HG02571 (cell line): ENCODE results near the gene C5AR1.
"Not testable (repeated sequence)": the region's sequence is repeated elsewhere in the genome, so short reads cannot be mapped to it uniquely, and the experiment has no call there.

Source experiments
- ATAC-seq: cut with Tn5 transposase; IDR thresholded peaks from one replicate; pipeline ENCODE4 v1.9.1; 2021; ENCODE audit warnings: mild to moderate bottlenecking, moderate library complexity; ENCODE audit not compliant: unreplicated experiment

The C5AR1 gene

DNA sequence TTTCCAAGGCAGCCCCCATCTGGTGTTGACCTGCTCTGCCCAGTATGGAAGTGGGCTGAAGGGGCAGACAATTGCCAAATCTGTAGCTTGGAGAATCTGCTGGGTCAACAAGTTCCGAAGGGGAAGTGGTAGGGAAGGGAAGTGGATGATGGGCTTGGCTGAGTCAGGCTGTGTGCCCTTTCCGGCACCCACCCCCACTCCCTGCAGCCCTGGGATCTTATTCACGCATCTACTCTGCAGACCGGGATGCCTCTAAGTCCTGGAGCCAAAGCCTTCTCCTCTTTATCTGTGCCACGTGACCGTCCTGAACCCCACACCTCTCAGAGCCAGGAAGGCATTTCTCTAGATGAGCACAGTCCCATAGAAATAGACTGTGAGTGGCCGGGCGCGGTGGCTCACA, 14.8 kb downstream of the C5AR1 start:
- no peak for ATAC-seq

DNA sequence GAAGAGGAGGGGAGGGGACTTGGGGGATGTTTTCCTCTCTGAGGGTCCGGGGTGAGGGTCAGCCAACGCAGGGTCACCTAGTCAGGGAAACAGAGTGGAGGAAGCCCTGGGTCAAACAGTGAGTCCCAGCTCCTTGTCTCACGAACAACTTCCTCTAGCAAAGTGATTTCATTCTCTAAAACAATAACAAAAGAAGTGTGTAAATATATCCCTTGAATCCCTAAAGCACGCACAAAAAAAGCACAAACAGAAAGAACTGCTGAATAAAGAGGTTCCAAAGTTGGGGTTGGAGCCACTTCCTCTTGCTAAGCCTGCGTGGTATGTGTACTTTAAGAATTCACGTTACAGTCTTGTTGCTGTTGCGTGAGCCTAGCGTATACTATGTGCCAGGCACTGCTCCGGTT, 20.8 kb downstream of the C5AR1 start:
- ATAC-seq = no peak

DNA sequence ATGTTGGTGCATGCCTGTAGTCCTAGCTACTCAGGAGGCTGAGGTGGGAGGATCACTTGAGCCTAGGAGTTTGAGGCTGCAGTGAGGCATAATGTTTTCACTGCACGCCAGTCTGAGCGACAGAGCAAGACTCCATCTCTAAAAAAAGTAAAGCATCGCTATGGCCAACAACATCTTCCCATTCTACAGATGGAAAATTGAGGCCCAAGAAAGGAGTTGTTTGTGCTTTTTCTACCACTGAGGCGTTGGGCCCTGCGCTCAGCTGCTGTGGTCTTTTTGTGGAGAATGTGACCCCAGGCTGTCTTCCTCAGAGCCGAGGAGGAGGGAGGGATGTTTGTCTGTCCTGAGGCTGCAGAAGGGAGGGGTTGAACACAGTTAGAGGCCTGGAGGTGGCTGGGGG, 21.8 kb downstream of the C5AR1 start:
- ATAC-seq = no peak

DNA sequence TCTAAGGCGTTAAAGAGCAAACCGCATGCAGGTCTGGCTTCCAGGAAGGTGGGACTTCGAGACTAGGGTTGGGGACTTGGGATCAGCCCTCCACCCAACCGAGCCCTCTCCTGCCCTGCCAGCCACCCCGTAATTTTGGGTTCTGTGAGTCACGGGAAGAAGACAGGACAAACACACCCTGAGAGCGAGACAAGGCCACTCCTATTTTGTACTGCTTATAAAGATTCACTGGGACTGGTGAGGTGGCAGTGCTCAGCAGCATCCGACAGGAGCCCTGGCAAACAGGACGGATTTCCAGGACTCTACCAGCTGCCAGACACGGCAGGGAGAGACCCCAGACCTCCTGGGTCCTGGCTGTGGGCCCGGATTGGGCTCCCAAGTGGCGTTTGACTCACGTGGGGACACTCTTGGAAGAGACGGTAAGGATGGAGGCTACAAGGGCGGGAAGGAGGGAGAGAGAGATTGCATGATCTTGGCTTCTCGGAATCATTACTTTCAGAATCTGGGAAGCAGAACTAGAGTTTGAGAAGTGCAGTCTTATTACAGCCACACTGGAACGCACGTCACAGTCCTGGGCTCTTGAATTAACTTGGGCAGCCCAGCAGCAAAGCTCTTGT, 22.4 kb downstream of the C5AR1 start, which contains the start of gene C5AR2:
Gene C5AR2 (plus strand): TSS at position 245 of the 617 bp plus-strand sequence. CDS start 8,625 bp downstream, outside the sequence.
- ATAC-seq = no peak

DNA sequence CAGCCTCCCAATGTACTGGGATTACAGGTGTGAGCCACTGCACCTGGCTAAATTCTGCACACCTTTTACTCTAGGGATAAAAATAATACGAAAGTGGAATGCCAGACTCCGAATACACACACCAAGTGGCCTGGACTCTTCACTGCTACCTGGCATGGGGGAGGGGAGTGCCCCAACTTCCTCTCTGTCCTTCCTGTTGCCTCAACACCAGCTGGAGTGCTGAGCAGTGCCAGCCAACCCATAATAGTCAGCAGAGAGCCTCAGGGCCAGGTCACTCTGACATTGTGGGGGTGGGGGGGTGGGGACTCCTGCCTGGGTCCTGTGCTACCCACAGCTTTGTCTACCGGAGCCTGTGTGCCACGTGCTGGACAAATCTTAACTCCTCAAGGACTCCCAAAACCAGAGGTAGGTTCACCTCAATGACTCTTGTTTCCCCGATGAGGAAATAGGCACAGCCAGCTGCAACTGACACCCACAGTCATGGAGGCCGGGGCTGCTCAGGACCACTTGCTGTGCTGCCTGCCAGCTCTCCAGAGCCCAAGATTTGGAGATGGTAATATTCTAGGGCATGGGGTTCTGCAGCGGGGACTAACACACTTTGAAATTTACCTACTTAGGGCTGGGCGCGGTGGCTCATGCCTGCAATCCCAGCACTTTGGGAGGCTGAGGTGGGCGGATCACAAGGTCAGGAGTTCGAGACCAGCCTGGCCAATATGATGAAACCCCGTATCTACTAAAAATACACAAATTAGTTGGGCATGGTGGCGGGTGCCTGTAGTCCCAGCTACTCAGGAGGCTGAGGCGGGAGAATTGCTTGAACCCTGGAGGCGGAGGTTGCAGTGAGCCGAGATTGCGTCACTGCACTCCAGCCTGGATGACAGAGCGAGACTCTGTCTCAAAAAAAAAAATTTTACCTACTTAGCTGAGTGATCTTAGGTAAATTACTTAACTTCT, 27.4 kb downstream of the C5AR1 start:
- ATAC-seq = not testable (repeated sequence)

DNA sequence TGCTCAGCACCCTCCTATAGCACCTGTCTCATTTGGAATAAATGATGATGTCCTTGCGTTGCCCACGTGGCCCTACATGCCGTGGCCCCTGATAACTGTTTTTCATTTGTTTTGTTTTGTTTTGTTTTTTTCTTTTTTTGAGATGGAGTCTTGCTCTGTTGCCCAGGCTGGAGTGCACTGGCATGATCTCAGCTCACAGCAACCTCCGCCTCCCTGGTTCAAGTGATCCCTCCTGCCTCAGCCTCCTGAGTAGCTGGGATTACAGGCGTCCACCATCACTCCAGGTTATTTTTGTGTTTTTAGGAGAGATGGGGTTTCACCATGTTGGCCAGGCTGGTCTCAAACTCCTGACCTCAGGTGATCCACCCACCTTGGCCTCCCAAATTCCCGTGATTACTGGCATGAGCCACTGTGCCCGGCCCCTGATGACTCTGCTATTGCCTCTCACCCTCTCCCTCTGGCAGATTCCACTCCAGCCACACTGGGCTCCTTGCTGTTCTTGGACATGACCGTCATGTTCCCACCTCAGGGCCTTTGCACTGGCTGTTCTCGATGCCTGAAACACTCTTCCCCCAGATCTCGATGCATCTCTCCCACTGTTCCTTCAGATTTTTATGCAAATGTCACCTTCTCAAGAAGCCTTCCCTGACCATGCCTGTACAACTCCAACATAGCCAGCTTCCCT, 29.7 kb downstream of the C5AR1 start:
- ATAC-seq = no peak

DNA sequence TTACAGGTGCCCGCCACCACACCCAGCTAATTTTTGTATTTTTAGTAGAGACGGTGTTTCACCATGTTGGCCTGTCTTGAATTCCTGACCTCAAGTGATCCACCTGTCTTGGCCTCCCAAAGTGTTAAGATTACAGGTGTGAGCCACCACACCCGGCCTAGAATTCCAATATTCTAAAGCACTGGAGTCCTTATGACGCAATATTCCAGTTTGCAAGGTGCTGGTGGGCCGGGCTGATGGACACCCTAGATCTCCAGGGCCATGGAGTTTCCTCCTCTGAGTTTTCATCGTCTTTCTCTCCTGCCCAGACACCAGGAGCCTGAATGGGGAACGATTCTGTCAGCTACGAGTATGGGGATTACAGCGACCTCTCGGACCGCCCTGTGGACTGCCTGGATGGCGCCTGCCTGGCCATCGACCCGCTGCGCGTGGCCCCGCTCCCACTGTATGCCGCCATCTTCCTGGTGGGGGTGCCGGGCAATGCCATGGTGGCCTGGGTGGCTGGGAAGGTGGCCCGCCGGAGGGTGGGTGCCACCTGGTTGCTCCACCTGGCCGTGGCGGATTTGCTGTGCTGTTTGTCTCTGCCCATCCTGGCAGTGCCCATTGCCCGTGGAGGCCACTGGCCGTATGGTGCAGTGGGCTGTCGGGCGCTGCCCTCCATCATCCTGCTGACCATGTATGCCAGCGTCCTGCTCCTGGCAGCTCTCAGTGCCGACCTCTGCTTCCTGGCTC, 31.0 kb downstream of the C5AR1 start:
- ATAC-seq = no peak

DNA sequence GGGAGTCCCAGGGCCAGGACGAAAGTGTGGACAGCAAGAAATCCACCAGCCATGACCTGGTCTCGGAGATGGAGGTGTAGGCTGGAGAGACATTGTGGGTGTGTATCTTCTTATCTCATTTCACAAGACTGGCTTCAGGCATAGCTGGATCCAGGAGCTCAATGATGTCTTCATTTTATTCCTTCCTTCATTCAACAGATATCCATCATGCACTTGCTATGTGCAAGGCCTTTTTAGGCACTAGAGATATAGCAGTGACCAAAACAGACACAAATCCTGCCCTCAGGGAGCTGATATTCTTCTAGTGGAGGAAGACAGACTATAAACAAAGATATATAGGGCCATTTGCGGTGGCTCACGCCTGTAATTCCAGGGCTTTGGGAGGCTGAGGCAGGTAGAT, 32.1 kb downstream of the C5AR1 start:
- ATAC-seq = no peak

DNA sequence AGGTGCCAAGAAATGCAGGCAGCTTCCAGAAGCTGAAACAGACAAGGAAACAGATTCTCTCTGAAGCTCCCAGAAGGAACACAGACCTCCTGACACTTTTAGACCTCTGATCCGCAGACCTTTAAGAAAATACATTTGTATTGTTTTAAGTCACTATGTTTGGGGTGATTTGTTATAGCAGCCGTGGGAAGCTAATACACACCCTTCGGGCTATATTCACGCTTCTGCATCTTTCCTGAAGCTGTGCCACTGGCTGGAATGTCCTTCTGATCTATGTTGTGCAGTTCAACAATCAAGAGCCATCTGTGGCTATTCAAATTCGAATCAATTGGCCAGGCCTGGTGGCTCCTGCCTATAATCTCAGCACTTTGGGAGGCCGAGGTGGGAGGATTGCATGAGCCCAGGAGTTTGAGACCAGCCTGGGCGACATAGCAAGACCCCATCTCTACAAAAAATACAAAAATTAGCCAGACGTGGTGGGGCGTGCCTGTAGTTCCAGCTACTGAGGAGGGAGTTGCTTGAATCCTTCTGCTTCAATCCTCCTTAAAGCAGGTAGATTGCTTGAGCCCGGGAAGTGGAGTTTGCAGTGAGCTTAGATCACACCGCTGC, 33.6 kb downstream of the C5AR1 start:
- ATAC-seq = no peak

DNA sequence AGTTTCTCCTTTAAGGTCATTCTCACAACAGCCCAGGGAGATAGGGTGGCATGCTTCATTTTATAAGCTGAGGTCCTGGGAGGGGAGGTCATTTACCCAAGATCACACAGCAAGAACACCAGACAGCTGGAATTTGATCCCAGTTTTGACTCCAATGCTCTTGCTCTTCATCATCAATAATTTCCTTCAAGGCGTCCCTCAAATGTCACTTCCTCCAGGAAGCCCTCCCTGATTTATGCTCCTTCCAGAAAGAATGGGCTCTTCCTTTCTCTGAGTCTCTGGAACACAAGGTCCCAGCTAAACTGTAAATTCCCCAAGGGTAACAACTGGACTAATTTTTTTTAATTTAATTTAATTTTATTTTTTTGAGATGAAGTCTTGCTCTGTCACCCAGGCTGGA, 34.8 kb downstream of the C5AR1 start:
- ATAC-seq = no peak

DNA sequence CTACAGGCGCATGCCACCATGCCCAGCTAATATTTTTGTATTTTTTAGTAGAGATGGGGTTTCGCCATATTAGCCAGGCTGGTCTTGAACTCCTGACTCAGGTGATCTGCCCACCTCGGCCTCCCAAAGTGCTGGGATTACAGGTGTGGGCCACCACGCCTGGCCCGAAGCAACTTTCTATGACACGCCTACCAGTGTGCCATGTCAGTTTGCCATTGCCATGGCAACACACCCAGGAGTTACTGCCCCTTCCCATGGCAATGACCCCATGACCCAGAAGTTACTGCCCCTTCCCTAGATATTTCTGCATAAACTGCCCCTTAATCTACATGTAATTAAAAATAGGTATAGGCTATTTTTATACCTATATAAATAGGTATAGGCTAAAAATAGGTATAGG, 36.4 kb downstream of the C5AR1 start:
- not testable (repeated sequence) for ATAC-seq

DNA sequence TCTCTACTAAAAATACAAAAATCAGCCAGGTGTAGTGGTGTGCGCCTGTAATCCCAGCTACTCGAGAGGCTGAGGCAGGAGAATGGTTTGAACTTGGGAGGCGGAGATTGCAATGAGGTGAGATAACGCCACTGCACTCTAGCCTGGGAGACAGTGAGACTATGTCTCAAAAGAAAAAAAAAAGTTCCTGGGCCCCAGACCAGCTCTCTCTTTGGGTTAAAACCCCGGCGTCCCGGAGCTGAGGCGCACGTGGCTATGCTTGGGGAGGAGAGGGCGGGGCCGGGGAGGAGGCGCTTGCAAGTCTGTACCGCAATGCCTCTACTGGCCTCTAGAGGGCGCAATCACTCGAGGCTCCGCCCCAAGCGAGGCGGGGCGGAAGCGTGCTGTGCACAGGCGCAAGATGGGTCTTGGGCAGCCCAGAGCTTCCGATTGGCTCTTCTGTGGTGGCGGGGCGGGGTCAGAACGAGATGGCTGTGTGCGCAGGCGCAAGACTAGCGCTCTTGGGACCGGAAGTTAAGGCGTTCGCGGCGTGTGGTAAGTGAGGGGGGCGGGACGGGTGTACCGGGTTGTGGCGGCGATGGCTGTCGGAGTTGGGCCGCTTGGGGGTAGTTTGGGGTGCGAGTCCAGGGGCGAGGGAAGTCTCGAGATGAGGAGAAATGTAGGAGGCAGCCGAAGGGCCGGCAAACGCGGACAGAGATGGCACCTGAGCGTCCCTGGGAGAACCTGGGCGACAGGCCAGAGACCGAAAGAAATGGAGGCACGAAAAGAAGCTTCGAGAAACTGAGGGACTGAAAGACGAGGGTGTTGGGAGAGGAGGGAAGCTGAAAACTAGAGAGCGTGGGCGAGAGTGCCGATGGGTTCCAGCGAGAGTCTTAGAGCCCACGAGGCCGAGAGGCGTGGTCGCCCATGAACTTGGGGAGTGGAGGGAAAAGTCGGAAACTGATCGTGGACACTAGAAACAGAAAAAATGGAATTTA, 39.4 kb downstream of the C5AR1 start, which contains the start of gene DHX34:
Gene DHX34 (plus strand): TSS at position 497 of the 977 bp plus-strand sequence. CDS start 3,716 bp downstream, outside the sequence.
- ATAC-seq = peak; percentile 96

DNA sequence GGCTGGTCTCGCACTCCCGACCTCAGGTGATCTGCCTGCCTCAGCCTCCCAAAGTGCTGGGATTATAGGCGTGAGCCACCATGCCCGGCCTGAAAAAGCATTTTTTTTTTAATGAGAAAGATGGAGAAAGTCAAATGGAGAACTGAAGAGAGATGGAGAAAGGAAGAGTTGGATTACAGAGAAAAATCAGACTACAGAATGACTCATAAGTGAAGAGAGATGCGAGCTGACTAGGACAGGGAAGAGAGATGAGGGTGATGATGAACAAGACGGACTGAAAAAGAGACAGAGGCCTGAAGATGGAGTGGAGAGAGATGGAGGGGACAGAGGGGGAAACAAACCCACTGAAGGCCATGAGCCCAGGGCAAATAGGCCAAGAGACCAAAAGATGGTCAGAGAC, 41.0 kb downstream of the C5AR1 start:
- no peak for ATAC-seq

DNA sequence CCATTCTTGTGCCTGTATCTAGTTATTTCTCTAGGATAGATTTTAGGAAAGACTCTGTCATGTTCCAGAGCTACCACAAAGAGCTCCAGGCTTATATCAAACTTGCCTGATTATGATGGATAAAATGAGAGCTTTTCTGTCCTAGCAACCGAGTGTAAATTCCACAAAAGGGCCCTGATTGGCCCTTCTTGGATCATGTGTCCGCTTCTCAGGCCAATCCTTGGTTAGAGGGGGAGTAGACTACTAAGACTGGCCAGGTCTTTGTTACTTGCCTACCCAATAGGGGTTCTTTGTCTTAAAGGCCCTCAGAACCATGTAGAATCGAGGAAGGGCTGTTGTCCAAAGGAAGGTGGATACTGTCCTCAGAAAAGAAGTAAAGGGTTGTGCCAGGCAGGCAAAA, 41.9 kb downstream of the C5AR1 start:
- no peak for ATAC-seq

DNA sequence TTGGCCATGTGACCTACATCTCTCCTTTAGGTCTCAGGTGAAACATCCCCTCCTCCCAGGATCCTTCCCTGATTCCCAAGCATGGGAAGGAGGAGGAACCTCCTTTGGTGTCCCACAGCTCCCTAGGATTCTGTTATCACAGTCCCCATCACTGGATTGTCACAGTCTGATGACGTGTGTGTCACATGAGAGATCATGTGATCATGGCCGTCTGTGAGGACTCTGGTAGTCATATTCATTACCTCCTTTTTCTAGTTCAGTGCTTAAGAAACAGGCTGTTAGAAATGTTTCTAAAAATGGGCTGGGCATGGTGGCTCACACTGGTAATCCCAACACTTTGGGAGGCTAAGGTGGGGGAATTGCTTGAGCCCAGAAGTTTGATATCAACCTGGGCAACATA, 42.4 kb downstream of the C5AR1 start:
- ATAC-seq = no peak

DNA sequence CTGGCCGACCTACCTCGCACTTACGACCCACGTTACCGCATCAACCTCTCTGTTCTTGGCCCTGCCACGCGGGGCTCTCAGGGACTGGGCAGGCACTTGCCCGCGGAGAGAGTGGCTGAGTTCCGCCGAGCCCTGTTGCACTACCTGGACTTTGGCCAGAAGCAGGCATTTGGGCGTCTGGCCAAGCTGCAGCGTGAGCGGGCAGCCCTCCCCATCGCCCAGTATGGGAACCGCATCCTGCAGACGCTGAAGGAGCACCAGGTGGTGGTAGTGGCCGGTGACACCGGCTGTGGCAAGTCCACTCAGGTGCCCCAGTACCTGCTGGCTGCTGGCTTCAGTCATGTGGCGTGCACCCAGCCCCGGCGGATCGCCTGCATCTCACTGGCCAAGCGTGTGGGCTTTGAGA, 43.6 kb downstream of the C5AR1 start:
- no peak for ATAC-seq

DNA sequence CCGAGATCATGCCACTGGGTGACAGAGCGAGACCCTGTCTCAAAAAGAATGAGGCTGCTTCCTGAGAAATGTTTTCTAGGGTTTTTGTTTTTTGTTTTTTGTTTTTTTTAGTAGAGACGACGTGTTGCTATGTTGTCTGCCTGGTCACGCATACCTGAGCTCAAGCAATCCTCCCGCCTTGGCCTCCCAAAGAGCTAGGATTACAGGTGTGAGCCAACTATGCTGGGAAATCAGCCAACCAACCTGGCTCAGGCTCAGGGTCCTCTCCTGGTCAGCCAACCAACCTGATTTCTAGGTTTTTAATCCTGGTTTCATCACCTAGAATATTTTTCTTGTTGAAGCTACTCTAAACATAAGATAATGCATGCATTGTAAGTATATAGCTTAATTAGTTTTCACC, 47.2 kb downstream of the C5AR1 start:
- ATAC-seq = no peak

DNA sequence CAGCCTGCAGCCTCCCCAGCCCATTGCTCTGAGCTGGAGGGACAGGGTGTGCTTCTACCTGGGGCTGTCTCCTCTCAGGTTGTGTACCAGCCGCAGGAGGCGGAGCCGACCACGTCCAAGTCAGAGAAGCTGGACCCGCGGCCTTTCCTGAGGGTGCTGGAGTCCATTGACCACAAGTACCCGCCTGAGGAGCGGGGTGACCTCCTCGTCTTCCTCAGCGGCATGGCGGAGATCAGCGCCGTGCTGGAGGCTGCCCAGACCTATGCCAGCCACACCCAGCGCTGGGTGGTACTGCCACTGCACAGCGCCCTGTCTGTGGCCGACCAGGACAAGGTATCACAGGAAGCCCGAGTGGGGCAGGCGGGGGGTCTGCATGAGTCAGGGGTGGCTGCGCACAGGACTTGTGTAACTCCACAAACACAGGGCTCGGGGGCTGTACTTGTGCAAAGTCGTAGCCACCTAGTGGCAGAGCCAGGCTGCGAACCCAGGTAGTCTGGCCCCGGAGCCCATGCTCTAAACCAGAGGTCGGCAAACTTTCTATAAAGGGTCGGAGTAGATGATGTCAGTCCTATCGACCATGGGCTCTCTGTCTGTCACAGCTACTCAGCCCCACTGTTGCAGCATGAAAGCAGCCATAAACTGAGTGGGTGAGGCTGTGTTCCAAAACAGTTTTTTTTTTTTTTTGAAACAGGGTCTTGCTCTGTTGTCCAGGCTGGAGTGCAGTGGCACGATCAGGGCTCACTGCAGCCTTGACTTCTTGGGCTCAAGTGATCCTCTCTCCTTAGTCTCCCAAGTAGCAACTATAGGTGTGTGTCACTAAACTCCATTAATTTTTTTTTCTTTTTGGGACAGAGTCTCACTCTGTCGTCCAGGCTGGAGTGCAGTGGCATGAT, 48.4 kb downstream of the C5AR1 start:
- no peak for ATAC-seq
